Activated T-cell treated with anti-CD3 and anti-CD28 coated beads, Interleukin-2, amount 50 U/mL, for 48 hours (primary cell): Measurements from ENCODE around the gene BNC2.

Experiments used
- DNase-seq, 2 experiments: peaks; one replicate each; pipeline ENCODE4 v3.0.0-alpha.2; 2020

BNC2 gene

DNA sequence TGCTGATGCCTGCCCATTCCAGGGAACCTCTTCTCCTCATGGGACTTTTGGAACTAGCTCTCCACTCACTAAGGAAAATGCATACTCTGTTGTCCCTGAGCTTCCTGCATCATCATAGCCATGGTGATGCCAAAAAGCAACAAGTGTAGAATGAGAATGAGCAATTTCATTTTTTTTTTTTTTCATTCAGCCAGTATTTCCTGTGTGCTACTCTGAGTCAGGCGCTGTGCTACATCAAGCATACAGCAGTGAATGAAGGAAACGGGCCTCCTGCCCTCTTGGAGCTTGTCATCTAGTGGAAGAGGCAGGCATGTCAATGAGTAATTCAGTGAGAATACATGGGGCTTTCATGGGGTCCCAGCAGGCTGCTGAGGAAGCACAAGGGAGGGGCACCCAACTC lies 483.1 kb downstream of the BNC2 start:
- no peak for DNase-seq

DNA sequence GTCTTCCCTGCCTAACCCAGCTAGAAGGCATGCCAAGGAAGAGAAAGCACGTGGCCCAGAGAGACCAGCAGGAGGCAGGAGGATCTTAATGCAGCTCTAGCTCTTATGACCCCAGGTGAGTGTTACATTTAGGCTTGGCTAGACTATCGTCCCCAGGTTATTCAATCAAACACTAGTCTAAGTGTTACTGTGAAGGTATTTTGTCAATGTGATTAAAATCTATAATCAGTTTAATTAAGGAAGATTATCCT lies 483.7 kb downstream of the BNC2 start:
- no peak for DNase-seq

- DNase-seq, result no peak
Measured at GRCh38 chr9:16386007-16386826, 484.3 kb downstream of the BNC2 start.

GRCh38 chr9:16385590-16385989 lies 484.9 kb downstream of the BNC2 start:
- no peak for DNase-seq

DNA sequence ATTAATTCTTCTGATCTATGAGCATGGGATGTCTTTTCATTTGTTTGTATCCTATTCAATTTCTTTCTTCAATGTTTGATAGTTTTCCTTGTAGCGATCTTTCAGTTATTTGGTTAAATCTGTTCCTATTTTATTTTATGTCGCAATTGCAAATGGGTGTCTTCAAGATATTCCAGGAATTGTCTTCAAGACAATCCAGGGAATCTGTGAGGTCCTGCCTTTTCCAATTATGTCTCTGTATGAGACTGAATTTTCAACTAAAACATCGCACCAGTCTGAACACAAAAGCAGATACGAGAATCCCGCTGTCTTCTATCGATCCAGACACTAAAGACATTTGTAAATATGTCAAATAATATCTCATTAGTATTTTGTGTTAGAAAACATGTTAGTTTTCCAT lies 485.5 kb downstream of the BNC2 start:
- DNase-seq, result no peak

DNA sequence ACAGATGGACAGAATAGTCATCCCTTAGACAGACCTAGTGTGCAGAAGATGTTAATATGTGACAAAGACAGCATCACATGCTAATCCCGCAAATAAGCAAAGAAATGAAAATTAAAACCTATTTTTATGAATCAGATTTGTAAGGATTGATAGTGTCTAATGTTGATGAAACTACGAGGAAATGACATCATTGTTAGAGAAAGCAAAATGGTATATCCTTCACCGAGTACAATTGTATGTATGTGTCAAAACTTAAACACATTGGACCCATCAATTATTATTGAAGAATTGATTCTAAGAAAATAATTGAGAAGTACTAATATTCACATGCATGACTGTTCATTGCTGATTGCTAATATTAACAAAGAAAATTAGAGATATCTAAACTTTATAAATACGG lies 493.2 kb downstream of the BNC2 start:
- no peak for DNase-seq

DNA sequence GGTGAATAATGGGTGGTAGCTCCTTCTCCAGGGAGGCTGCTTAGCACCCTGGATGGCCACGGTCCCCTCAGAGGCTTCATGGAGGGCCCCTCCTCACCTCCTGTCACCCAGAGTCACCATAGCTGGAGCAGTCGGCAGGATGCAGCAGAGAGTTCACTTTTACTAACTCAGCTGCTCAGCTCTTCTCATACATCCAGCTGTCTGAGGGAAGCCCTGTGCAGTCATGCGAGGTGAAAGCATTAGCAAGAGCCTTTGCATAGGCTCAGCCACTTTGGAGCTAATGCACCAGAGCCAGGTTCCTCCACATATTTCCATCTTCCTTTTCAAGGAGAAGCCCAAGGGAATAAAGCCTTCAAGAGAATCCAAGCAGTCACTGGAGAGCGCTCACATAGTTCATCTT lies 499.2 kb downstream of the BNC2 start:
- DNase-seq, result no peak

GRCh38 chr9:16370647-16371046 lies 499.8 kb downstream of the BNC2 start:
- no peak for DNase-seq

- DNase-seq, result no peak
Measured at GRCh38 chr9:16369427-16369826, 501.0 kb downstream of the BNC2 start.

DNA sequence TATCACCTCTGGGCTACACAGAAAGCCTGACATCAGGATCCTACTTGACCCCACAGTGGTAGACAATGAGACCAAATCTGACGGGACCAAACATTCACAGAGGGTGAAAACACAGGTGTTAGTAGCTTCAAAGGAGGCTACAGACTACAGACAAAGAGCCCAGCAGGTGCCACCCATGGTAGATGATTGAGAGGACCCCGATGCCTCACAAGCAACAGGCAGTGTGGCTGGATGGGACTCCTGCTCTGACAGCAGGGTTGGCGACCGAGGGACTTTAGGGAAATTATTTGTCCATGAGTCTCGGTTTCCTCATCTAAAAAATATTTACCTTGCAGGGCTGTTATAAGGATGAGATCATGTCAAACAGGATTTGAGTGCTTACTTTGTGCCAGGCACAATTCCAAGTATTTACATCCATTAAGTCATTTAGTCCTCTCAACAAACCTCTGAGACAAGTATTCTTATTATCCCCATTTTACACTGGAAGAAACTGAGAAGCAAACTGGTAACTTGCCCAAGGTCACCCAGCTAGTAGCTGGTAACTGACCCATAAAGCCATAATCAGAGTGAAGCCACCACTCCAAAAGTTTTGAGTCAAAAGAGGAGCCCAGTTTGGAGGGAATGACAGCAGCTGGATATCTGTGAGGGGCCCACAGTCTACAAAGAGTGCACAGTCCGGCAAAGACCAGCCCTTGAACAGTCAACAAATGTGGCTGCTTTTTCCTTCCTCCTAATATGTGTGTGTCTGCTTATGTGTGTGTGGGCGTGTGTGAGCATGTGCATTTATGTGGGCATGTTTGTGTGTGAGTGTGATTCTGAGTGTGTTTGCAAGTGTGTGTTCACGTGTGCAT lies 502.0 kb downstream of the BNC2 start:
- DNase-seq, result no peak

DNA sequence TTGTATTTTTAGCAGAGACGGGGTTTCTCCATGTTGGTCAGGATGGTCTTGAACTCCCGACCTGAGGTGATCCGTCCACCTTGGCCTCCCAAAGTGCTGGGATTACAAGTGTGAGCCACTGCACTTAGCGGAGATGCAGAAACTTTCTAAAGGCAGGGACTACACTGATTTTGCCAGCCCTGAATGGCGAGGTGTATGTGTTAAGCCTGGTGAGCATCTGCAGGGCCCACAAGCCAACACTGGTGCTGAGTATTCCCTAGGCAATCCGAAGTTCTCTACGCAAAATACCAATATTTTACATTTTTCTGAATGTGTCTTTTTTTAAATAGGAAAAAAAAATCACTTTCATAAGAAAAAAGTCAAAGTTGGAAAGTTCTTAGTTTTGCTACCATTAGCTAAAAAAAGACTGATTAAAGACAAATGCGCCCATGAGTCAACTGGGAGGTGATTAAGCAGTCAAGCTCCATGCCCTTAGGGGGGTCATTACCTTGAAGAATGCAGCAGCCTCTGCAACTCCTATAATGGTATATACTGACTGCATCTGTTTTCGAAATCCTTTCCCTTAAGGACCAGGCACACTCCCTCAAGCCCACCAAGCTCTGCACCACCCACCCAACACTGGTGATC lies 502.8 kb downstream of the BNC2 start:
- no peak for DNase-seq

DNA sequence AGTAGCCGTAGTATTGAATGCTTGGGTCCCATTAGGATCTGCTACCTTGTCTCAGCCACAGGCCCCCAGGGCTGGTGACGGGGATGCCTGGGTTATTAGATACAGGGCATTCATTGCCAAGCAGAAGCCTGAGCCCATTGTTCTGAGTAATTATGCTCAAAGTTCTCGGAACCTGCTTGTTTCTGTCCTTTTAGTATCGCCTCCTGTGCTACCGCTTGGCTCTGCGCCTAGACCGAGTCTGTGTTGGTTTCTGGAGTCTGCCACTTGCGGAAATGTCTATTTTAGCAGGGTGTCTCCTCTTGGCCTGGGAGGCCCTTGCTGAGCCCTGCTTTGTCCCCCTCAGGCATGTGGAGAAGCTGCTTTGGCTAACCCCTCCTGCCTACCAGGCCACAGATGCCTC lies 506.1 kb downstream of the BNC2 start:
- no peak for DNase-seq

- no peak for DNase-seq
Measured at GRCh38 chr9:16363916-16364315, 506.6 kb downstream of the BNC2 start.

- no peak for DNase-seq
Measured at GRCh38 chr9:16363073-16363781, 507.2 kb downstream of the BNC2 start.

DNA sequence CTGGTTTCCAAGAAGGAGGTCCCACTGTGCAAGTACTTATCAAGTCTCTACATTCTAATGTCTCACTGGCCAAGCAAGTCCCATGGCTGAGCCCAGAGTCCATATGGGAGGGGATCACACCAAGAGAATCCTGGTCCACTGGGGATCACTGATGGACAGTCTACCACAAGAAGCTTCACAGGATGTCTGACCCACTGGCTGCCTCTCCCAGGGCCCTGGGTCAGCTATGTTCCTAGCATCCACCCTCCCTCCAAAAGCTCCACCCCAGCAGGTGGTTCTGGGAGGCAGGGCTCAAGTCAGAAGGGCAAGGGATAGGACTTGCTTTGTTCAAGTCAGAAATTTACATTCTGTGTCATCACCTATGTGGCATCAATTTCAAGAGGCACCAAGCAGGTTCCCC lies 508.5 kb downstream of the BNC2 start:
- no peak for DNase-seq

DNA sequence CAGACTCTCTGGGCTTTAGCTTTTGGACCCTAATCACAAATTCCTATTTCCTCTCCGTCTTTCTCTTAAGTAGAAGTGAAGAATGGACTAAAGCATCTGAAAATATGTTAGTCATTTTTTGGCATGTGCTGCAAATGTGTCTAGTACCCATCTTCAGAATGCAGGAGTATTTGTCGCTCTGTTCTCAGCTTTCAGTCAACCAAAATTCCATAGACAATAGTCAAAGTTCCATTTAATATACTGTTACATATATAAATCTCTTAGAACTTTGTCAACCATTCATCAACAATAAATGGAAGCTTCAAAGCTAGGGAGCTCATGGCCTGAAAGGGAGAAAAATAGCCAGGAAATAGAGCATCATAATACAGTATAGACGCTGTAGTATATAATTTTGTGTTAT lies 509.4 kb downstream of the BNC2 start:
- DNase-seq, result no peak

GRCh38 chr9:16360247-16360646 lies 510.2 kb downstream of the BNC2 start:
- no peak for DNase-seq
